Measurements from ENCODE around the gene FBXW10. TPM values are rescaled to one million over a fixed set of nuclear protein-coding genes. Genes with fewer than 3 reads are reported as not detected.
A peak's percentile ranks its signal among the peaks of the same experiment; 100 is the strongest.
"Not testable (repeated sequence)": the region's sequence is repeated elsewhere in the genome, so short reads cannot be mapped to it uniquely, and the experiment has no call there.

The FBXW10 gene
- total and polyA plus RNA-seq, 2 of the 4 experiments (the other 2 are of a cell fraction): not detected

GRCh38 chr17:18794841-18795240 lies 51.0 kb downstream of the FBXW10 start:
- POLR2A ChIA-PET (ENCODE audit: unreplicated experiment); H3K9ac ChIP-seq (ENCODE audit: low read depth, low read length); H3K27me3 ChIP-seq (ENCODE audit: control insufficient read depth, insufficient read depth, low read length); H3K4ac ChIP-seq (ENCODE audit: low read depth, low read length); H3K79me1 ChIP-seq (ENCODE audit: low read depth in 1 of 2, low read length in 2 of 2); H3K9me3 ChIP-seq (ENCODE audit: control insufficient read depth, insufficient read depth, low read length); H3K4me3 ChIP-seq (ENCODE audit: insufficient read depth, low read depth, low read length); H3K14ac ChIP-seq (replicated peaks; ENCODE audit: low read depth, low read length); in situ Hi-C loops (cut with MboI; ENCODE audit: low sequenced_read_pairs); BruUV-seq (replicated peaks); H4K20me1 ChIP-seq (ENCODE audit: insufficient read depth, low read length); H3K36me3 ChIP-seq (ENCODE audit: control insufficient read depth, insufficient read depth, low read length); H4K5ac ChIP-seq (ENCODE audit: low read depth, low read length); H3K56ac ChIP-seq (ENCODE audit: extremely low read depth, insufficient read depth, low read length); H3K4me2 ChIP-seq (ENCODE audit: low read depth, low read length); H2AK5ac ChIP-seq (ENCODE audit: low read depth, low read length); H2BK20ac ChIP-seq (ENCODE audit: low read depth, low read length); H3K4me1 ChIP-seq (ENCODE audit: control insufficient read depth, insufficient read depth, low read length); H3K27ac ChIP-seq (ENCODE audit: insufficient read depth, low read length); H4K8ac ChIP-seq (ENCODE audit: low read depth in 2 of 2, low read length in 2 of 2); dilution Hi-C loops (cut with HindIII; ENCODE audit: low sequenced_read_pairs, unreplicated experiment); CTCF ChIA-PET; H2BK120ac ChIP-seq (ENCODE audit: low read depth, low read length); H4K91ac ChIP-seq (ENCODE audit: insufficient read depth, low read depth, low read length); H3K23ac ChIP-seq (ENCODE audit: low read depth, low read length); H2AK9ac ChIP-seq (replicated peaks; ENCODE audit: low read depth, low read length, poor library complexity); H3K9me1 ChIP-seq (ENCODE audit: insufficient read depth, low read length); H2BK15ac ChIP-seq (ENCODE audit: low read depth, low read length); H2AFZ ChIP-seq (replicated peaks; ENCODE audit: low read length, poor library complexity); intact Hi-C loops (cut with micrococcal nuclease); H3K18ac ChIP-seq (ENCODE audit: low read depth, low read length): not testable (repeated sequence)
- TF ChIP-seq NFE2L2 (IDR thresholded peaks at IDR 0.05; ENCODE audit: low read depth, low read length): 0 out of 2 replicates have a peak, but pooled peaks have one; percentile 23
- peak overlapping the region; percentile 41 for H2BK5ac ChIP-seq (ENCODE audit: low read depth, low read length, poor library complexity, severe bottlenecking)
- peak; percentile 66 for ATAC-seq (ENCODE audit: low read depth)
- no CpG with 5 or more reads among the region's 4 CpGs for WGBS, 2 experiments (ENCODE audit: extremely low coverage in 2 of 2, insufficient read length in 1 of 2)
- DNase-seq: peak; percentile 10

GRCh38 chr17:18796887-18797286 lies 53.0 kb downstream of the FBXW10 start:
- H3K4ac ChIP-seq (ENCODE audit: low read depth, low read length); H3K9ac ChIP-seq (ENCODE audit: low read depth, low read length); H3K56ac ChIP-seq (ENCODE audit: extremely low read depth, insufficient read depth, low read length); H3K4me3 ChIP-seq (ENCODE audit: insufficient read depth, low read depth, low read length); H2BK5ac ChIP-seq (ENCODE audit: low read depth, low read length, poor library complexity, severe bottlenecking); H3K23ac ChIP-seq (ENCODE audit: low read depth, low read length); H3K27ac ChIP-seq (ENCODE audit: insufficient read depth, low read length); H3K14ac ChIP-seq (replicated peaks; ENCODE audit: low read depth, low read length); POLR2A ChIA-PET (ENCODE audit: unreplicated experiment); H2AK5ac ChIP-seq (ENCODE audit: low read depth, low read length); ATAC-seq (ENCODE audit: low read depth); H4K8ac ChIP-seq (ENCODE audit: low read depth in 2 of 2, low read length in 2 of 2); H3K9me1 ChIP-seq (ENCODE audit: insufficient read depth, low read length); H3K4me1 ChIP-seq (ENCODE audit: control insufficient read depth, insufficient read depth, low read length); H3K79me1 ChIP-seq (ENCODE audit: low read depth in 1 of 2, low read length in 2 of 2); H4K20me1 ChIP-seq (ENCODE audit: insufficient read depth, low read length); in situ Hi-C loops (cut with MboI; ENCODE audit: low sequenced_read_pairs); H4K5ac ChIP-seq (ENCODE audit: low read depth, low read length); dilution Hi-C loops (cut with HindIII; ENCODE audit: low sequenced_read_pairs, unreplicated experiment); H3K9me3 ChIP-seq (ENCODE audit: control insufficient read depth, insufficient read depth, low read length); H3K27me3 ChIP-seq (ENCODE audit: control insufficient read depth, insufficient read depth, low read length); H2AFZ ChIP-seq (replicated peaks; ENCODE audit: low read length, poor library complexity); DNase-seq; H2BK20ac ChIP-seq (ENCODE audit: low read depth, low read length); H3K4me2 ChIP-seq (ENCODE audit: low read depth, low read length); H3K36me3 ChIP-seq (ENCODE audit: control insufficient read depth, insufficient read depth, low read length); H4K91ac ChIP-seq (ENCODE audit: insufficient read depth, low read depth, low read length); CTCF ChIA-PET; intact Hi-C loops (cut with micrococcal nuclease); H3K18ac ChIP-seq (ENCODE audit: low read depth, low read length); BruUV-seq (replicated peaks); H2BK120ac ChIP-seq (ENCODE audit: low read depth, low read length); H2AK9ac ChIP-seq (replicated peaks; ENCODE audit: low read depth, low read length, poor library complexity); H2BK15ac ChIP-seq (ENCODE audit: low read depth, low read length): not testable (repeated sequence)

All from IMR-90 (cell line).